HCT116 (cell line): ENCODE measurements around the gene C19orf38. TPM values are rescaled to one million over a fixed set of nuclear protein-coding genes. Genes with fewer than 3 reads are reported as not detected.
A peak's percentile ranks its signal among the peaks of the same experiment; 100 is the strongest.

Experiments
- ATAC-seq: fragments of 200-7000 bp; cut with Tn5 transposase; 2 replicates; pipeline ENCODE4 v1.9.1; 2020; ENCODE audit warnings: mild to moderate bottlenecking, moderate library complexity
- BruUV-seq: library from RNA; stranded (reverse); fragments of 400-500 nt; replicated peaks from 2 replicates; lab custom pipeline; 2021; lab: Mats Ljungman, UMichigan
- CTCF ChIA-PET: fragments of 300-600 bp; sonication (Branson Sonifier 250); formaldehyde crosslinking; loops from one replicate; lab custom pipeline; 2021; ENCODE audit warnings: antibody characterized with exemption; lab: Charles Lee
- POLR2A ChIA-PET: fragments of 300-600, 350-600 bp; sonication (Branson Sonifier 250); formaldehyde crosslinking; loops from one replicate; lab custom pipeline; 2021; ENCODE audit warnings: antibody characterized with exemption; lab: Charles Lee
- RAD21 ChIA-PET, 2 experiments: fragments of 300-600 bp; sonication (Branson Sonifier 250); formaldehyde crosslinking; loops; one replicate each; lab custom pipeline; 2023; ENCODE audit warnings: low total read pairs in 2 of 2; ENCODE audit not compliant: uncharacterized antibody in 2 of 2, unreplicated experiment in 2 of 2, low non-redundant PET in 1 of 2; lab: Charles Lee
- DNase-seq: peaks from one replicate; pipeline ENCODE4 v3.0.0-alpha.2; 2010; ENCODE audit warnings: low read depth, low spot score
- H2AFZ ChIP-seq: fragments of 200-600 bp; shearing (Covaris generic), sonication (generic); 2 replicates; pipeline ENCODE4 v1.6.1; 2017; ENCODE audit warnings: low read depth, mixed run types, mixed read lengths, antibody characterized with exemption, low read length; ENCODE audit not compliant: poor library complexity, severe bottlenecking
- H3K27ac ChIP-seq: 2 replicates; pipeline ENCODE4 v1.5.1; 2012; ENCODE audit warnings: low read depth, low read length
- H3K27me3 ChIP-seq: fragments of 200-600 bp; sonication (generic); 2 replicates; pipeline ENCODE4 v1.6.1; 2016; ENCODE audit warnings: mixed run types, low read length, mixed read lengths; ENCODE audit not compliant: insufficient read depth
- H3K36me3 ChIP-seq, 2 experiments: fragments of 200-500 bp in 1 of 2; fragments of 200-600 bp in 1 of 2; sonication (Bioruptor generic) in 1 of 2; sonication (generic) in 1 of 2; 2 replicates each; pipeline versions ENCODE4 v1.5.1 to v1.6.1; 2014 to 2016; ENCODE audit warnings: low read length in 2 of 2, inconsistent platforms in 1 of 2, mixed read lengths in 1 of 2, mixed run types in 1 of 2; ENCODE audit not compliant: insufficient read depth in 2 of 2, control insufficient read depth in 1 of 2
- H3K4me1 ChIP-seq, 2 experiments: fragments of 200-600 bp in 1 of 2; sonication (generic) in 1 of 2; 2 replicates each; pipeline versions ENCODE4 v1.5.1 to v1.6.1; 2012 to 2017; ENCODE audit warnings: low read length in 2 of 2, inconsistent platforms in 1 of 2, mild to moderate bottlenecking in 1 of 2, mixed read lengths in 1 of 2, mixed run types in 1 of 2, moderate library complexity in 1 of 2; ENCODE audit not compliant: insufficient read depth in 2 of 2, control insufficient read depth in 1 of 2
- H3K4me2 ChIP-seq: fragments of 200-600 bp; sonication (generic); 2 replicates; pipeline ENCODE4 v1.6.1; 2017; ENCODE audit warnings: mixed run types, low read length, mixed read lengths
- H3K4me3 ChIP-seq, 2 experiments: fragments of 200-600 bp in 1 of 2; sonication (generic) in 1 of 2; replicated peaks in 1 of 2; 2 replicates each; pipeline ENCODE4 v1.5.1; 2011 to 2016; ENCODE audit warnings: low read length in 2 of 2, control low read depth in 1 of 2, low read depth in 1 of 2, mild to moderate bottlenecking in 1 of 2, mixed read lengths in 1 of 2, mixed run types in 1 of 2
- H3K79me2 ChIP-seq: fragments of 200-600 bp; sonication (generic); 2 replicates; pipeline ENCODE4 v1.6.1; 2017; ENCODE audit warnings: mild to moderate bottlenecking, mixed run types, low read length, moderate library complexity, mixed read lengths; ENCODE audit not compliant: insufficient read depth
- H3K9ac ChIP-seq: fragments of 200-600 bp; sonication (generic); 2 replicates; pipeline ENCODE4 v1.6.1; 2016; ENCODE audit warnings: low read length, mixed read lengths
- H3K9me2 ChIP-seq: fragments of 200-600 bp; sonication (generic), shearing (Covaris generic); 2 replicates; pipeline ENCODE4 v1.6.1; 2017; ENCODE audit warnings: mixed run types, mild to moderate bottlenecking, moderate library complexity; ENCODE audit not compliant: insufficient read depth
- H3K9me3 ChIP-seq, 2 experiments: fragments of 200-500 bp in 1 of 2; fragments of 200-600 bp in 1 of 2; sonication (Bioruptor generic) in 1 of 2; sonication (generic) in 1 of 2; 2 replicates each; pipeline ENCODE4 v1.6.1; 2014 to 2017; ENCODE audit warnings: low read length in 2 of 2, mixed read lengths in 2 of 2, inconsistent platforms in 1 of 2, low read depth in 1 of 2, mild to moderate bottlenecking in 1 of 2, mixed run types in 1 of 2, moderate library complexity in 1 of 2; ENCODE audit not compliant: control insufficient read depth in 1 of 2, insufficient read depth in 1 of 2
- H4K20me1 ChIP-seq: fragments of 200-600 bp; sonication (generic), shearing (Covaris generic); 2 replicates; pipeline ENCODE4 v1.6.1; 2017; ENCODE audit warnings: mixed run types, mild to moderate bottlenecking, moderate library complexity; ENCODE audit not compliant: insufficient read depth
- ELF1 ChIP-seq: IDR thresholded peaks from 2 replicates; pipeline ENCODE4 v1.6.1; 2012; ENCODE audit warnings: low read depth, borderline replicate concordance
- EZH2 ChIP-seq: fragments of 200-600 bp; sonication (generic); IDR thresholded peaks from 2 replicates; pipeline ENCODE4 v1.6.1; 2017; ENCODE audit warnings: antibody characterized with exemption, mixed run types
- FOSL1 ChIP-seq: IDR thresholded peaks from 2 replicates; pipeline ENCODE4 v1.6.1; 2012; ENCODE audit warnings: low read depth
- POLR2AphosphoS5 ChIP-seq: IDR thresholded peaks from 2 replicates; pipeline ENCODE4 v1.6.1; 2011; ENCODE audit warnings: mild to moderate bottlenecking, low read depth, low read length, moderate library complexity
- RAD21 ChIP-seq: IDR thresholded peaks from 2 replicates; pipeline ENCODE4 v1.6.1; 2012; ENCODE audit warnings: low read depth, mild to moderate bottlenecking
- SP1 ChIP-seq: IDR thresholded peaks from 2 replicates; pipeline ENCODE4 v1.6.1; 2012; ENCODE audit warnings: low read depth
- SRF ChIP-seq: IDR thresholded peaks from 2 replicates; pipeline ENCODE4 v1.6.1; 2012; ENCODE audit warnings: low read depth
- YY1 ChIP-seq: IDR thresholded peaks from 2 replicates; pipeline ENCODE4 v1.6.1; 2011; ENCODE audit warnings: low read length, low read depth, moderate library complexity, mild to moderate bottlenecking; ENCODE audit not compliant: insufficient replicate concordance; ENCODE audit errors: extremely low read depth
- ZFX ChIP-seq: fragments of 450-650 bp; IDR thresholded peaks from 2 replicates; pipeline ENCODE4 v1.6.1; 2017
- intact Hi-C: fragments of 100-400 bp; cut with micrococcal nuclease; formaldehyde crosslinking; loops from 2 replicates; pipeline ENCODE4 v1.10.0; 2022
- total RNA-seq: library from RNA; stranded (reverse); gene quantifications from one replicate; pipeline ENCODE4 v1.2.1, GENCODE V29; 2021; ENCODE audit not compliant: unreplicated experiment
- TF ChIP-seq, protein P1 (sequence below), 3 experiments: fragments of 200-600 bp in 1 of 3; sonication (generic) in 1 of 3; IDR thresholded peaks in 2 of 3; conservative IDR thresholded peaks in 1 of 3; 2 replicates each; pipeline ENCODE4 v1.5.1; 2012 to 2017; ENCODE audit warnings: low read depth in 2 of 3, low read length in 2 of 3, antibody characterized with exemption in 1 of 3, borderline replicate concordance in 1 of 3, control low read depth in 1 of 3, mild to moderate bottlenecking in 1 of 3, mixed read lengths in 1 of 3, mixed run types in 1 of 3, moderate library complexity in 1 of 3; ENCODE audit not compliant: insufficient read depth in 1 of 3
- TF ChIP-seq, protein P2 (sequence below): IDR thresholded peaks from 2 replicates; pipeline ENCODE4 v1.6.1; 2012
- TF ChIP-seq, protein P3 (sequence below): IDR thresholded peaks from 2 replicates; pipeline ENCODE4 v1.6.1; 2012; ENCODE audit warnings: low read depth

C19orf38 gene
- total RNA-seq, 1 experiment from 2014 or later = 0.74 TPM

DNA sequence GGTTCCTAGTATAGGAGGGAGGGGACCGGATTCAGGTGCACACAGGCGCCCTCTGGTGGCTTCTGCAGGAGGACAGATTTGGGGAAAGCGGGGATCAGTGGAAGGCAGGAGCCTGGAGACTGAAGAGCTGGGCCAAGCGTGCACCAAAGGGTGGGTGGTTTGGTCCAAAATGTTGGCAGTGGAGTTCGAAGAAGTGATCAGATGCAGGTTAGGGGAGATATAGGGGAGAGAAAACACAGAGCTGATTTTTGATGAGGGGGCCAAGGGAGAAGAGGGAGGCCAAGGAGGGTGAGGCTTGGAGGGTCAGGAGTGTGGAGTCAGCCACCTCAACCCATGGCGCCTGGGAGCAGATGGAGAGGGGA is 16.3 kb downstream of the C19orf38 start:
- Histone ChIP-seq H3K4me1 (peaks cover 3 to 19% of the 10 kb centered on the region in 2 experiments; a peak in 3 of 4 replicates), H3K9me2 (no peaks in the 10 kb centered on the region), H4K20me1 (no peaks in the 10 kb centered on the region), H3K36me3 (no peaks in the 10 kb centered on the region), H3K4me2 (peak overlapping the region; percentile 64), H3K79me2 (no peaks in the 10 kb centered on the region), H3K27ac (no peak overlapping the region), H3K4me3 (0 out of 4 replicates have a peak overlapping the region, but pooled peaks of 1 of the 2 experiments have one; percentile 14), H3K9me3 (no peaks in the 10 kb centered on the region), H3K9ac (no peak overlapping the region), H3K27me3 (no peaks in the 10 kb centered on the region), H2AFZ (peak overlapping the region; percentile 96)
- no TSS peak for BruUV-seq
- DNase-seq (peak; percentile 56), ATAC-seq (peak; percentile 94)
- TF ChIP-seq, protein P1, sequence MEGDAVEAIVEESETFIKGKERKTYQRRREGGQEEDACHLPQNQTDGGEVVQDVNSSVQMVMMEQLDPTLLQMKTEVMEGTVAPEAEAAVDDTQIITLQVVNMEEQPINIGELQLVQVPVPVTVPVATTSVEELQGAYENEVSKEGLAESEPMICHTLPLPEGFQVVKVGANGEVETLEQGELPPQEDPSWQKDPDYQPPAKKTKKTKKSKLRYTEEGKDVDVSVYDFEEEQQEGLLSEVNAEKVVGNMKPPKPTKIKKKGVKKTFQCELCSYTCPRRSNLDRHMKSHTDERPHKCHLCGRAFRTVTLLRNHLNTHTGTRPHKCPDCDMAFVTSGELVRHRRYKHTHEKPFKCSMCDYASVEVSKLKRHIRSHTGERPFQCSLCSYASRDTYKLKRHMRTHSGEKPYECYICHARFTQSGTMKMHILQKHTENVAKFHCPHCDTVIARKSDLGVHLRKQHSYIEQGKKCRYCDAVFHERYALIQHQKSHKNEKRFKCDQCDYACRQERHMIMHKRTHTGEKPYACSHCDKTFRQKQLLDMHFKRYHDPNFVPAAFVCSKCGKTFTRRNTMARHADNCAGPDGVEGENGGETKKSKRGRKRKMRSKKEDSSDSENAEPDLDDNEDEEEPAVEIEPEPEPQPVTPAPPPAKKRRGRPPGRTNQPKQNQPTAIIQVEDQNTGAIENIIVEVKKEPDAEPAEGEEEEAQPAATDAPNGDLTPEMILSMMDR (IDR thresholded peaks at IDR 0.05 in 2 of 3, conservative IDR thresholded peaks at IDR 0.05 in 1 of 3; ENCODE audit: borderline replicate concordance in 1 of 3, insufficient read depth in 1 of 3, low read depth in 2 of 3, low read length in 2 of 3) = peak; percentile 89 to 96 (median 95)
- TF ChIP-seq SP1 = no peak
- TF ChIP-seq RAD21 = peak; percentile 71
- peak; percentile 65 for TF ChIP-seq YY1
- TF ChIP-seq POLR2AphosphoS5 = peak; percentile 34; the same call in 1 of the 2 replicates
- ChIA-PET RAD21 (interaction anchor here in 1 of 2 experiments (0.5 to 1.2 kb wide), 3 partner anchors 28 to 147 kb away, joined by 3 to 5 read pairs (median 3); partner anchors contain the start of gene TMED1), POLR2A (interaction anchor here (0.6 to 2.8 kb wide), 4 partner anchors 9 to 147 kb away, joined by 3 to 14 read pairs (median 8); partner anchors contain the start of genes DNM2 and TMED1), CTCF (interaction anchor here (0.6 to 4.5 kb wide), 21 partner anchors 8 to 446 kb away, joined by 3 to 52 read pairs (median 4); partner anchors contain the start of genes DNM2 and TMED1)
- intact Hi-C loops = loop anchor here (1.0 kb wide), 1 partner anchor 147 kb away; no protein-coding TSS in a partner anchor

DNA sequence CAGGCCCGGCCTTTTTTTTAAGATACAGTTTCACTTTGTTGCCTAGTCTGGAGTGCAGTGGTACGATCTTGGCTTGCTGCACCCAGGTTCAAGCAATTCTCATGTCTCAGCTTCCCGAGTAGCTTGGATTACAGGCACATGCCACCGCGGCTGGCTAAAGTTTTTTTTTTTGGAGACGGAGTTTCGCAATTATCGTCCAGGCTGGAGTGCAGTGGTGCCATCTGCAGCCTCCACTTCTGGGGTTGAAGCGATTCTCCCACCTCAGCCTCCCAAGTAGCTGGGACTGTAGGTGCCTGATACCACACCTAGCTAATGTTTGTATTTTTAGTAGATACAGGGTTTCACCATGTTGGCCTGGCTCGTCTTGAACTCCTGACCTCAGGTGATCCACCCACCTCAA is 18.3 kb downstream of the C19orf38 start:
- Histone ChIP-seq H3K36me3 (no peaks in the 10 kb centered on the region), H3K4me3 (no peak overlapping the region), H3K79me2 (no peaks in the 10 kb centered on the region), H2AFZ (no peak overlapping the region), H3K9ac (no peak overlapping the region), H3K9me3 (no peaks in the 10 kb centered on the region), H3K4me1 (peaks cover 11 to 29% of the 10 kb centered on the region in 2 experiments), H4K20me1 (no peaks in the 10 kb centered on the region), H3K27me3 (no peaks in the 10 kb centered on the region), H3K27ac (no peak overlapping the region), H3K4me2 (no peak overlapping the region), H3K9me2 (no peaks in the 10 kb centered on the region)
- RAD21 ChIA-PET = interaction anchor here in 1 of 2 experiments (0.6 kb wide), 1 partner anchor 9 kb away, joined by 3 read pairs; no protein-coding TSS in a partner anchor
- no TSS peak for BruUV-seq
- no peak for DNase-seq
- CTCF ChIA-PET = interaction anchor here (1.7 to 4.5 kb wide), 4 partner anchors 9 to 167 kb away, joined by 4 to 52 read pairs (median 8); partner anchors contain the start of genes DNM2 and TMED1
- intact Hi-C loops = no loop called here
- POLR2A ChIA-PET = no interaction called here
- ATAC-seq = no peak
- TF ChIP-seq ELF1 = no peak
- TF ChIP-seq EZH2 = no peak
- no peak for TF ChIP-seq FOSL1
- no peak for TF ChIP-seq ZFX
- no peak for TF ChIP-seq SP1
- TF ChIP-seq, protein P2, sequence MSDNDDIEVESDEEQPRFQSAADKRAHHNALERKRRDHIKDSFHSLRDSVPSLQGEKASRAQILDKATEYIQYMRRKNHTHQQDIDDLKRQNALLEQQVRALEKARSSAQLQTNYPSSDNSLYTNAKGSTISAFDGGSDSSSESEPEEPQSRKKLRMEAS = no peak
- TF ChIP-seq SRF = no peak
- TF ChIP-seq, protein P3, sequence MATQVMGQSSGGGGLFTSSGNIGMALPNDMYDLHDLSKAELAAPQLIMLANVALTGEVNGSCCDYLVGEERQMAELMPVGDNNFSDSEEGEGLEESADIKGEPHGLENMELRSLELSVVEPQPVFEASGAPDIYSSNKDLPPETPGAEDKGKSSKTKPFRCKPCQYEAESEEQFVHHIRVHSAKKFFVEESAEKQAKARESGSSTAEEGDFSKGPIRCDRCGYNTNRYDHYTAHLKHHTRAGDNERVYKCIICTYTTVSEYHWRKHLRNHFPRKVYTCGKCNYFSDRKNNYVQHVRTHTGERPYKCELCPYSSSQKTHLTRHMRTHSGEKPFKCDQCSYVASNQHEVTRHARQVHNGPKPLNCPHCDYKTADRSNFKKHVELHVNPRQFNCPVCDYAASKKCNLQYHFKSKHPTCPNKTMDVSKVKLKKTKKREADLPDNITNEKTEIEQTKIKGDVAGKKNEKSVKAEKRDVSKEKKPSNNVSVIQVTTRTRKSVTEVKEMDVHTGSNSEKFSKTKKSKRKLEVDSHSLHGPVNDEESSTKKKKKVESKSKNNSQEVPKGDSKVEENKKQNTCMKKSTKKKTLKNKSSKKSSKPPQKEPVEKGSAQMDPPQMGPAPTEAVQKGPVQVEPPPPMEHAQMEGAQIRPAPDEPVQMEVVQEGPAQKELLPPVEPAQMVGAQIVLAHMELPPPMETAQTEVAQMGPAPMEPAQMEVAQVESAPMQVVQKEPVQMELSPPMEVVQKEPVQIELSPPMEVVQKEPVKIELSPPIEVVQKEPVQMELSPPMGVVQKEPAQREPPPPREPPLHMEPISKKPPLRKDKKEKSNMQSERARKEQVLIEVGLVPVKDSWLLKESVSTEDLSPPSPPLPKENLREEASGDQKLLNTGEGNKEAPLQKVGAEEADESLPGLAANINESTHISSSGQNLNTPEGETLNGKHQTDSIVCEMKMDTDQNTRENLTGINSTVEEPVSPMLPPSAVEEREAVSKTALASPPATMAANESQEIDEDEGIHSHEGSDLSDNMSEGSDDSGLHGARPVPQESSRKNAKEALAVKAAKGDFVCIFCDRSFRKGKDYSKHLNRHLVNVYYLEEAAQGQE = no peak
